GM12872 (cell line): ENCODE results near the gene MATCAP1.

Experiments used
- TF ChIP-seq, protein P1 (sequence below): IDR thresholded peaks from 3 replicates; pipeline ENCODE4 v1.5.1; 2011; ENCODE audit warnings: low read depth, mild to moderate bottlenecking, low read length, moderate library complexity; ENCODE audit not compliant: insufficient read depth

MATCAP1 gene

GRCh38 chr16:67183627-67184452 is at the start of gene MATCAP1:
Gene MATCAP1 (minus strand): TSS chr16:67183963. CDS start chr16:67180610, 3,353 bp downstream.
- TF ChIP-seq, protein P1, sequence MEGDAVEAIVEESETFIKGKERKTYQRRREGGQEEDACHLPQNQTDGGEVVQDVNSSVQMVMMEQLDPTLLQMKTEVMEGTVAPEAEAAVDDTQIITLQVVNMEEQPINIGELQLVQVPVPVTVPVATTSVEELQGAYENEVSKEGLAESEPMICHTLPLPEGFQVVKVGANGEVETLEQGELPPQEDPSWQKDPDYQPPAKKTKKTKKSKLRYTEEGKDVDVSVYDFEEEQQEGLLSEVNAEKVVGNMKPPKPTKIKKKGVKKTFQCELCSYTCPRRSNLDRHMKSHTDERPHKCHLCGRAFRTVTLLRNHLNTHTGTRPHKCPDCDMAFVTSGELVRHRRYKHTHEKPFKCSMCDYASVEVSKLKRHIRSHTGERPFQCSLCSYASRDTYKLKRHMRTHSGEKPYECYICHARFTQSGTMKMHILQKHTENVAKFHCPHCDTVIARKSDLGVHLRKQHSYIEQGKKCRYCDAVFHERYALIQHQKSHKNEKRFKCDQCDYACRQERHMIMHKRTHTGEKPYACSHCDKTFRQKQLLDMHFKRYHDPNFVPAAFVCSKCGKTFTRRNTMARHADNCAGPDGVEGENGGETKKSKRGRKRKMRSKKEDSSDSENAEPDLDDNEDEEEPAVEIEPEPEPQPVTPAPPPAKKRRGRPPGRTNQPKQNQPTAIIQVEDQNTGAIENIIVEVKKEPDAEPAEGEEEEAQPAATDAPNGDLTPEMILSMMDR, result no peak

- TF ChIP-seq, protein P1, result no peak
Observed at GRCh38 chr16:67230809-67231660, 47.3 kb upstream of the MATCAP1 start.

GRCh38 chr16:67229906-67230808 is 46.4 kb upstream of the MATCAP1 start:
- TF ChIP-seq, protein P1, result no peak

DNA sequence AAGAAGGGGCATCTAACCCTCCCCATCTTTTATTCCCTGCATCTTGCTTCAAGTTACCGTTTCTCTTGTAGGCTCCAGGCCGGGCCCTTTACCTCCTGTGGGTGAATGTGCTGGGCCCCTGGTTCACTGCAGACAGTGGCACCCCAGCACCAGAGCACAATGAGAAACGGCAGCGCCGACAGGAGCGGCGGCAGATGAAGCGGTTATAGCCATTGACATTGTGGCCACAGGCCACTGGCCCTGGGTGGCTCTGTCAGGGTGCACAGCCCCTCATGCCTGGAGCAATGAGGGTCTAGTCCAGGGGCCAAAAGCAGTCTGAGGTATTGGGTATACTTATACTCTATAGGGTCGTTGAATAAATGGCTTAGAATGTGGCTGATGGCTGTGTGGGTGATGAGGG is 45.1 kb upstream of the MATCAP1 start:
- TF ChIP-seq, protein P1, result no peak

GRCh38 chr16:67228034-67228785 is 44.4 kb upstream of the MATCAP1 start:
- TF ChIP-seq, protein P1, result no peak

DNA sequence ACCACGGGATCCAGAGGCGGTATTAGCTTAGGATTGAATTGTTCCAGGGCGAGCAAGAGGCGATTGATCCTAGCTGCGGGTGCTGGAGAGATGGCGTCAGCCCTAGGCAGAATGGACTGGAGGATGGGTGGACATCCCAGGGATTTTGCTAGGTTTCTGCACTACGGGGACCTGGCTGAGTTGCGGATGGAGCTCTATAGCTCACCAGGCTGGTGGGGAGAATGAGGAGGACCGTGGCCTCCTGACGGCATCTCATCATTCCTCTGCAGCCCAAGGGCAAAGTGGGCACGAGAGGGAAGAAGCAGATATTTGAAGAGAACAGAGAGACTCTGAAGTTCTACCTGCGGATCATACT is 43.8 kb upstream of the MATCAP1 start:
- TF ChIP-seq, protein P1, result no peak
